ENCODE measurements around the gene DCANP1. TPM values are rescaled to one million over a fixed set of nuclear protein-coding genes. Genes with fewer than 3 reads are reported as not detected.

DCANP1 gene
- total RNA-seq, 1 experiment from 2014 or later, result not detected

DNA sequence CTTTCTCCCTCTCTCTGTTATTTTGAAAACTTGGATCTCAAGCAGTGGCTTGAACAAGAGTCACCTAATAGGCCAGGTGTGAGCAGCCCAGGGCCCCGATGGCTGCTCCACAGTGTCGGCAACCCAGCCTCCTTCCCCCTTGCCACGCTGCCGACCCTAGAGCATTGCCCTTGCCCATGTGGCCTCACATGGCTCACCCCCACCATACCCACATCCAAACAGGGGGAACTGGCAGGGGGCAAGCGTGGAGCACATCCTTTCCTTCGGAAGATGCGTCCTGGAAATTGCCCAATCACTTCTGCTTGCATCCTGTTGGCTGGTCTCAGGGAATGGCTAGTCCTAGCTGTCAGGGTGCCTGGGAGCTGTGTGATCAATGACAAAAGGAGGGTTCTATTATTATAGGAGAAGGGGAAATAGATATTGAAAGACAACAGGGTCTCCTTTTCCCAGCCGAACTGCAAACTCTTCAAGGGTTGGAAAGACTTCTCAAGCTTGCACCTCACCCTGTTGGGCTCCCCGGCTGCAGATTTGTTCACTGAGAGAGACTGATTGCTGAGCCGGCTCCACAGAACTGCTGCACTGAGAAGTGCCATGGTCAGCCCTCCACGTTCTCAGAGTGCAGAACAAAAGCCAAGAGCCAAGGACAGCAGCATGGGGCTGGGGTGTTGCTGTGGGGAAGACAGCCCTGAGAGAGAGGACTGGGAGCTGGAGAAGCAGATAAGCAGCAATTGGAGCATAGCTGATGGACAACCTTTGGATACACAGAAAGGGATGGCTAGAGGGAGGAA is 13.3 kb upstream of the DCANP1 start:
- ChIA-PET POLR2A (no interaction called here), CTCF (interaction anchor here (0.6 to 10.6 kb wide), 5 partner anchors 16 to 1467 kb away, joined by 3 to 311 read pairs (median 3); no protein-coding TSS in a partner anchor)
- Mint-ChIP-seq H3K9me3 (ENCODE audit: unreplicated experiment) (no peaks in the 10 kb centered on the region), H3K36me3 (ENCODE audit: insufficient read depth, unreplicated experiment) (no peaks in the 10 kb centered on the region), H3K4me1 (ENCODE audit: low read depth, unreplicated experiment) (no peaks in the 10 kb centered on the region), H3K4me3 (ENCODE audit: unreplicated experiment) (no peak overlapping the region), H3K27me3 (ENCODE audit: insufficient read depth, unreplicated experiment) (peaks cover 21% of the 10 kb centered on the region), H3K27ac (ENCODE audit: unreplicated experiment) (no peak overlapping the region)
- Histone ChIP-seq H3K4me3 (ENCODE audit: low read depth, low read length) (no peak overlapping the region), H3K9me3 (no peaks in the 10 kb centered on the region), H3K27me3 (replicated peaks; ENCODE audit: control insufficient read depth, insufficient read depth, low read length) (peaks cover 1% of the 10 kb centered on the region; the same call in 1 of the 2 replicates), H3K4me1 (peaks cover 3% of the 10 kb centered on the region; the same call in 1 of the 2 replicates), H3K36me3 (ENCODE audit: control insufficient read depth, insufficient read depth, low read length) (no peaks in the 10 kb centered on the region)
- TF ChIP-seq, protein P1, sequence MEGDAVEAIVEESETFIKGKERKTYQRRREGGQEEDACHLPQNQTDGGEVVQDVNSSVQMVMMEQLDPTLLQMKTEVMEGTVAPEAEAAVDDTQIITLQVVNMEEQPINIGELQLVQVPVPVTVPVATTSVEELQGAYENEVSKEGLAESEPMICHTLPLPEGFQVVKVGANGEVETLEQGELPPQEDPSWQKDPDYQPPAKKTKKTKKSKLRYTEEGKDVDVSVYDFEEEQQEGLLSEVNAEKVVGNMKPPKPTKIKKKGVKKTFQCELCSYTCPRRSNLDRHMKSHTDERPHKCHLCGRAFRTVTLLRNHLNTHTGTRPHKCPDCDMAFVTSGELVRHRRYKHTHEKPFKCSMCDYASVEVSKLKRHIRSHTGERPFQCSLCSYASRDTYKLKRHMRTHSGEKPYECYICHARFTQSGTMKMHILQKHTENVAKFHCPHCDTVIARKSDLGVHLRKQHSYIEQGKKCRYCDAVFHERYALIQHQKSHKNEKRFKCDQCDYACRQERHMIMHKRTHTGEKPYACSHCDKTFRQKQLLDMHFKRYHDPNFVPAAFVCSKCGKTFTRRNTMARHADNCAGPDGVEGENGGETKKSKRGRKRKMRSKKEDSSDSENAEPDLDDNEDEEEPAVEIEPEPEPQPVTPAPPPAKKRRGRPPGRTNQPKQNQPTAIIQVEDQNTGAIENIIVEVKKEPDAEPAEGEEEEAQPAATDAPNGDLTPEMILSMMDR (IDR thresholded peaks at IDR 0.05; ENCODE audit: insufficient read depth in 1 of 2, low read depth in 1 of 2, low read length in 1 of 2, severe bottlenecking in 1 of 2, unreplicated experiment in 1 of 2), result no peak
- BruUV-seq (replicated peaks), result no TSS peak
- intact Hi-C loops (cut with micrococcal nuclease; ENCODE audit: unreplicated experiment), result no loop called here
- DNase-seq, result peak in 1 of 2 experiments; percentile 16

DNA sequence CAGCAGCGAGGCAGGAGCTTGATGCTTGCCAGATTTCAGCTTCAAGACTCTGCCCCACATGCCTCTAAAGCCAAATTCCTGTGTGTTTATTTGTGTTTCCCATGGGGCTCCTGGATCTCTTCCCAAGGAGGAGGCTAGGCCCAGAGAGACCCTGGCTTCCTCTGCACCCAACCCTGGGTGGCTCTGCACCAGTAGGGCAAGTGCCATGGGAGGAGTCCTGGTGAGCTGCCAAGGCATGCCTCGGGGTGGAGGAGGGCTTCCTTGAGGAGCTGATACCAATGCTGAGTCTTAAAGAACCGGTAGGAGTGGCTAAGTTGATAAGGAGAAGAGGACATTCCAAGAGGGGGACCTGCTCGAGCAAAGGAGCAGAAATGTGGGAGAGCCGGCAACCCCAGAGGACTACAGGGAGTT is 11.8 kb upstream of the DCANP1 start:
- Histone ChIP-seq H3K4me3 (ENCODE audit: low read depth, low read length) (no peak overlapping the region), H3K4me1 (peaks cover 3% of the 10 kb centered on the region; the same call in 1 of the 2 replicates), H3K36me3 (ENCODE audit: control insufficient read depth, insufficient read depth, low read length) (no peaks in the 10 kb centered on the region), H3K27me3 (replicated peaks; ENCODE audit: control insufficient read depth, insufficient read depth, low read length) (no peaks in the 10 kb centered on the region), H3K9me3 (no peaks in the 10 kb centered on the region)
- Mint-ChIP-seq H3K4me1 (ENCODE audit: low read depth, unreplicated experiment) (no peaks in the 10 kb centered on the region), H3K4me3 (ENCODE audit: unreplicated experiment) (no peak overlapping the region), H3K36me3 (ENCODE audit: insufficient read depth, unreplicated experiment) (no peaks in the 10 kb centered on the region), H3K27ac (ENCODE audit: unreplicated experiment) (no peak overlapping the region), H3K9me3 (ENCODE audit: unreplicated experiment) (no peaks in the 10 kb centered on the region), H3K27me3 (ENCODE audit: insufficient read depth, unreplicated experiment) (peaks cover 19% of the 10 kb centered on the region)
- BruUV-seq (replicated peaks), result no TSS peak
- no peak for DNase-seq
- intact Hi-C loops (cut with micrococcal nuclease; ENCODE audit: unreplicated experiment), result no loop called here
- ChIA-PET CTCF (interaction anchor here (0.6 to 2.8 kb wide), 5 partner anchors 14 to 108 kb away, joined by 3 to 19 read pairs (median 3); no protein-coding TSS in a partner anchor), POLR2A (no interaction called here)
- TF ChIP-seq, protein P1 (IDR thresholded peaks at IDR 0.05; ENCODE audit: insufficient read depth in 1 of 2, low read depth in 1 of 2, low read length in 1 of 2, severe bottlenecking in 1 of 2, unreplicated experiment in 1 of 2), result no peak

DNA sequence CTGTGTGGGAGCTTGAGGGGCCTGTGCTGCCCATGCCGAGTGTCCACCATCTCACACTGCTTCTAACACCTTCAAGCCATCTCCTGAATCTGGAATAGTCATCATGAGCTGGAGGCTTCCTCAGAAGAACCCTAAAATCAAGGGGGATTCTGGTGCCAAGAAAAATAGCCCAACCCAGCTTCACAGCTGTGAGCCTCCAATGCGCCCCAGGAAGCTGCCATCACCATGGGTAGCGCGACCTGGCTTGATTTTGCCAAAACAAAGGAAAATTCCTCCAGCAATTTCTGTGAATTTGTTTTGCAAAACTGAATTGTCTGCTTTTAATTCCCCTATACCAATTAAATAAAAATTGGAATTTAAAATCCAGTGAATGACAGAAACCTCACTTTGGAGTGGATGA is 11.2 kb upstream of the DCANP1 start:
- Histone ChIP-seq H3K36me3 (ENCODE audit: control insufficient read depth, insufficient read depth, low read length) (no peaks in the 10 kb centered on the region), H3K9me3 (no peaks in the 10 kb centered on the region), H3K4me3 (ENCODE audit: low read depth, low read length) (no peak overlapping the region), H3K4me1 (peaks cover 3% of the 10 kb centered on the region; the same call in 1 of the 2 replicates), H3K27me3 (replicated peaks; ENCODE audit: control insufficient read depth, insufficient read depth, low read length) (no peaks in the 10 kb centered on the region)
- TF ChIP-seq, protein P1 (IDR thresholded peaks at IDR 0.05; ENCODE audit: insufficient read depth in 1 of 2, low read depth in 1 of 2, low read length in 1 of 2, severe bottlenecking in 1 of 2, unreplicated experiment in 1 of 2), result no peak
- Mint-ChIP-seq H3K27me3 (ENCODE audit: insufficient read depth, unreplicated experiment) (peaks cover 16% of the 10 kb centered on the region), H3K4me3 (ENCODE audit: unreplicated experiment) (no peak overlapping the region), H3K4me1 (ENCODE audit: low read depth, unreplicated experiment) (no peaks in the 10 kb centered on the region), H3K27ac (ENCODE audit: unreplicated experiment) (no peak overlapping the region), H3K36me3 (ENCODE audit: insufficient read depth, unreplicated experiment) (no peaks in the 10 kb centered on the region), H3K9me3 (ENCODE audit: unreplicated experiment) (no peaks in the 10 kb centered on the region)
- ChIA-PET POLR2A (no interaction called here), CTCF (interaction anchor here (0.6 to 2.8 kb wide), 9 partner anchors 8 to 376 kb away, joined by 3 to 19 read pairs (median 6); partner anchors contain the start of genes DCANP1 and SLC25A48)
- no TSS peak for BruUV-seq (replicated peaks)
- peak in 1 of 2 experiments; percentile 8 for DNase-seq
- intact Hi-C loops (cut with micrococcal nuclease; ENCODE audit: unreplicated experiment), result no loop called here
